Hepatocyte (in vitro differentiated cells): ENCODE measurements around the gene CCDC88C.

ENCODE experiments used
- CTCF ChIP-seq: fragments of 200-600 bp; sonication (generic); IDR thresholded peaks from 2 replicates; pipeline ENCODE4 v1.5.1; 2016; ENCODE audit warnings: antibody characterized with exemption, mild to moderate bottlenecking; ENCODE audit not compliant: poor library complexity
- EZH2 ChIP-seq: fragments of 200-600 bp; sonication (generic); IDR thresholded peaks from 2 replicates; pipeline ENCODE4 v1.6.1; 2016; ENCODE audit warnings: antibody characterized with exemption, mild to moderate bottlenecking, borderline replicate concordance

GRCh38 chr14:91367173-91368171 is 50.1 kb downstream of the CCDC88C start:
- TF ChIP-seq CTCF (no peak), EZH2 (no peak)
